Astrocyte of the hippocampus (primary cell): ENCODE measurements around the gene PLXNB2.

Source experiments
- DNase-seq: peaks from one replicate; pipeline ENCODE4 v3.0.0; 2011; ENCODE audit warnings: low read depth, low spot score

PLXNB2 gene

DNA sequence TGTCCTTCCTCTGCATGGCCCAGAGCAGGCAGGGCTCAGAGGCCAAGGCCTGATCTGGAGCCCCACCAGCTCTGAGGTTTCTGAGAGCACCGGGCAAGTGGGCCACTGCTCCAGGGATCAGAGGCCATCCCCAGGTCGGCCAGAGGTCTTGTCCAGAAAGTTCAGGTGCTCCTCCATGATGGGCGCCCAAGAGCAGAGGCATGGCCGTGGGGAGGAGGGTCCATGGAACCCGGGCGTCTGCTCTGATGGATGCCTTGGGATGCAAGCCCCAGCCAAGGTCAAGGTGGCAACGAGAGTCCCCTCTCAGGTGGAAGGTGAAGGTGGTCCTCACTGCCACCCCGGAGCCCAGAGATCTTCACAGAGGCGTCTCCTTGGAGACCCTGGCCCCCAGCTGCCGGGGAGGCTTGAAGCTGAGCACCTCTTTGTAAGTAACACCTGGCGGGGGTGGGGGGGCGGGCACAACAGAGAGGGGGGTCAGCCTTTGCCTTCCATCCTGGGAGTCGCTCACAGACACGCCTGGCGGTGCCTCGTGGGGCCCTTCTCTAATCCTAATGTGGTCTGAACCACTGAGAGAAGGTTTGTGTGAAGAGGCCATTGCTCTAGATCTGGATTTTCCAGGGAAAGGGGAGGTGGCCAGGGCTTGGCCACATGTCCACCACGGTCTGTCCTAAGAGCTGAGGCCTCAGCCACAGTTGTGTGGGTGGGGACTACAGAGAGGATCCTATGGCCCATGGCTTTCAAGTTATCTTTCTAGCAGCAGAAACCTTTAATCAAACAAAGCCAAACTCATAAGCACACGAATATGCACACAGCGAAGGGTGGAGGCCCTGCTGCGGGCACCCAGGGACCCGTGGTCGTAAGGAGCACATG, 54.2 kb downstream of the PLXNB2 start:
- no peak for DNase-seq

DNA sequence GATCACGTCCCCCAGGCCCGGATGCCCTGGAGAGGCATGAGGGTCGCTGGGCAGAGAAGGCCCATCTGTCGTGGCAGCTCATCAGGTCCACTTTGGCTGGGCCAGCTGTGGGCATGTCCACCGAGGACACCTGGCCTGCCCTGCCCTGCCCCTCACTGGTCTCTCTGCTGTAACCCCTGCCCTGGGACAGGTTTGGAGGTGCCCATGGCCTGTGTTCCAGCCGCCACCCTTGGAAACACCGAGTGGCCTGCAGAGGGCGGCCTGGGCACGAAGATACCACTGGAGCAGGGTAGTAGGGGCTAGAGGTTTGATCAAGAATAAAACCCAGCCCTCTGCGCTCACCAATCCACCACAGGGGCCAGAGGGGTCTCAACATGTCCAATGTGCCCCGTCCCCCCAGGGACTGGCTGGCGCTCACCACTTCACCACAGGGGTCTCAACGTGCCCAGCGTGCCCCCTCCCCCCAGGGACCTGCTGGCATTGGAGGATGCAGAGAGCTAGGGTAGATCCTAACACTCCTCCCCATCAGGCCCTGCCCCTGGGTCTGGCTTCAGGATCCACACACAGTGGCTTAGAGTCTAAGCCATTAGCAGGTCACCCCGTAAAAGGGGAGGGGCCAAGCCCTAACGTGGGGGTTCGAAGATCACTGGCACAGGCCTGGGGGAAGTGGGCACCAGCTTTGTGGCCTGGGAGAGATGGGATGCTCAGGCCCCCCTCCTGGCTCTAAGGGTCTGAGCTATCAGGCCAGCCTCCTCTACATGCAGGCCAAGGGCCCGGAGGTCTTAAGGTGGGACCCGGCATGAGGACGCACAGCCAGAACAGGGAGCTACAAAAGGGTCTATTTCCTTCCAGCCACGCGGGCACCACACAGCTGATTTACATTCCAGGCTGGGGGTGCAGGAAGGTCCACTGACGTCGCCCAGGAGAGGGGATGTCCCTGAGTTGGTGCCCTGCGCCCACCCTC, 55.1 kb downstream of the PLXNB2 start:
- peak; percentile 84 for DNase-seq

- DNase-seq = peak; percentile 26
Observed at GRCh38 chr22:50251477-50252081, 55.9 kb downstream of the PLXNB2 start.

DNA sequence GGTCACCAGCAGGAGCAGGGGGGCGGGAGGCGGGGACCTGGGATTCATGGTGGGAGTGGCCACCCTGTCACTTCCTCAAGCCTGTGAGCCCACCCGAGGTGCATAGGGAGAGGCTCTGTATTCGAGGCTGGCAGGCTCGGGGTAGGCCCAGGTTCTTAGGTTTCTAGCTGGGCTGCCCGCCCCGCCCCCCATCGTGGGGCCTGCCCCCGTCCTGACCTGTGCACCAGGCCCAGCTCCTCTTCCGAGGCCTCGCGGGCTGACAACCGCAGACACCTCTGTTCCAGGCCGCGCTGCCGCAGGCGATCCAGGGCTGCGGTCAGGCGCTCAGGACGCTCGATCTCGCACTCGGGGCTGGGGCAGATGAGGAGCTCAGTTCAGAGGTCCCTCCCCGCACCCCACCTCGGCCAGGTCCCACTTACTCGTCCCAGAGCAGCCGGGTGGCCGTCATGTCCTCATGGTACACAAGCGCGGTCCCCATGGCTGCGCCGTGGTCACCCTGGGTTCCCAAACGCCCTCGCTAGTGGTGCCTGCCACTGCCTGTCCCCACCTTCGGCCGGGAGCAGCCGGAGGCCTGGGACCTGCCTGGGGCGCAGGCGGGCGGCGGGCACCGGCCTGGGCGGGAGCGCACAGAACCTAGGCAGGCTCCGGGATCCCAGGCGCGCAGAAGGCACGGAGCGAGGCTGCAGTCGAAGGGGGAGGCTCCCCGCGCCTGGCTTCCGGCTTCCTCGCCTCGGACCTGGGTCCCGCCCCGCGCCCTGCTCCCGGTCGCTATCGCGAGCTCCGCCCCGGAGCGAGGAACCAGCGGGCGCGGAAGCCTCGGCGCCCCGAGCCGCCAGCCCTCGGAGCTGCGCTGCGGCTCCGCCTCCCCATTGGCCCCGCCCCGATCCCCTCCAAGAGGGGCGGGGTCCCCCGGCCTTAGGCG, 56.6 kb downstream of the PLXNB2 start, which contains the start of gene HDAC10:
Gene HDAC10, minus strand, starts transcription at position 711 of the 922 bp plus-strand sequence. Its CDS starts 233 bp downstream, at position 478.
- peak; percentile 94 for DNase-seq

GRCh38 chr22:50250249-50250554, 57.2 kb downstream of the PLXNB2 start:
- DNase-seq = no peak

DNA sequence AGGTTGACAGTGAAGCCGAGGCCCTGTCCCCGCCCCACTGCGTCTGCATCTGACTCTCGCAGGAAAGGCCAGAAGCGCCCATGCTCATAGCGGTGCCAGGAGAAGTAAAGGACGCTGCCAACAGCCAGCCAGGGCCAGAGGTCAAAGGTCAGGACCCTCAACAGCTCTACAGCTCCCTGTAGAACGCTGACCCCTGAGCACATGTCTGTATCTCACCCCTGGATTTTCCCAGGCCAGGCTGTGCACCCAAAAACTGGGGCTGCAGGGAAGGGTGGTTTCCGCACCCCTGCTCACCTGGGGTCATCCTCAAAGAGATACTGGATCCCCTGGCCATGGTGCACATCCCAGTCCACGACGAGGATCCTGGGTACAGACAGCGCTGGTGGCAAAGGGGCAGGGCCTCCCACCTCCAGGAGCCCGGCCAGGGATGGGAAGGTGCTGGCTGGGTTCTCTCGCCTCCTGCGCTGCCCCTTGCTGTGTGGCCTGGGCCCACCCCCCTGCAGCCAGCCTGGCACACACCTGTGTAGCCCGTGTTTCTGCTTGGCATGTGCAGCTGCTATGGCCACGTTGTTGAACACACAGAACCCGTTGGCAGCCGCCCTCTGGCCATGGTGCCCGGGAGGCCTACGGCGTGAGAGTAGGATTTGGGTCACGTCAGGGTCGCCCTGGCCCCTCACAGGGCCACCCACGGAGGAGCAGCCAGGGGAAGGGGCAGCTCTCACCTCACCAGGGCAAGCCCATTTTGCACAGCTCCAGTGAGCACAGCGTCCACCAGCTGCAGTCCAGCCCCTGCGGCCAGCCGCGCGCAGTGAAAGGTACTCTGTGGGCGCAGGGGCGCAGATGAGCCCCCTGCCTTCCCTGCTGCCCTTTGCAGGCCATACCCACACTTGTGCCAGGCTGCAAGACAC, 57.9 kb downstream of the PLXNB2 start:
- DNase-seq = no peak

DNA sequence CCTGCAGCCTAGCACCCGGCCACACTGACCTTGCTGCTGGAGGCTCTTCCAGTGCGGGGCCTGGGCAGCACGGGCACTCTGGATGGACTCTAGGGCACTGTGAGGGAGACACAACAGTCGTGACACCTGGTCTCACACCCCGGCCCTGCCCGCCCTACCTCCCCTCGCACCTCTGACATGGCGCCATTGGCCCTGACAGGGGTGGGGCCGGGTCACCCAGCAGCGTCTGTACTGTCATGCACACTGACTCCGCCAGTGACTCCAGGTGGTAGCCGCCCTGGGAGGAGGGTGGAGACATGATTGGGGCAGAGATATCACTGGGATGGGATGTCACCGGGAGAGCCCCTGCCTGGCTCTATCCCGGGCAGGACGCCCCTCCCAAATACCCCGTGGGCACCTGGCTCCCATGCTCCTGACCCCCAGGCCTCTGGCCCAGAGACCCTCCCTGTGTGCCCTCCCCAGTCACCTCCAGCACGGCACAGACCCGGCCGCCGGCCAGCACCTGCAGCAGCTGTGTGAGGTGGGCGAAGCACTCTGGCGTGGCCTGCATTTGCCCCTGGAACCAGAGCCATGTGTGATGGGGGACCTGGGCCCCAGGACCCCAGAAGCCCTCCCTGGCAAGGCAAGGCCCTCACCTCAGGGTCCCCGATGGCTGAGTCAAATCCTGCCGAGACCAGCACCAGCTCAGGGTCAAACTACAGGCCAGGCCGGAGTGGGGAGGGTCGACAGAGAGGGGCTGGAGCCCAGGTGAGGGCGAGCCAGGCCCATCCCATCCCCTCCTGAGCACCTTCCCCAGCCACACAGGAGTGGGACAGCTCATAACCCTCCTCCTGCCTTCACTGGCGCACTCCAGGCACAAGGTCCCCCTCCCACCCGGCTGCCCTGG, 59.0 kb downstream of the PLXNB2 start:
- no peak for DNase-seq

DNA sequence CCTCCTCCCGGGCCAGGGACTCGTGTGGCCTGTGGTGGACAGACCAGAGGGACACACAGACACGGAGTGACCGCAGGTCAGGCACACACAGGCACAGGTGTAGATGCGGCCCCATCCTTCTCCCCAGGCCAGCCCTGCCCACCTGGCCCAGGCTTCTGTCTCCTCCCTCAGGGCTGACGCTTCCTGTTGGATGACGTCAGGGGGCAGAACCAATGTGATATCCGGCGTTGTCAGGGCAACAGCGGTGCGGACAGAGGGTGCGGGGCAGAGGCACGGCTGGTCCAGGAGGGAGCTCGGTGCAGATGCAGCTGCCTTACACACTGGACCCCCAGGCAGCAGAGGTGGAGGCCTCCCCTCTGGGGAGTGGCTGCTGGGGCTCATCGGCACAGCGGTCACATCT, 59.7 kb downstream of the PLXNB2 start:
- DNase-seq = peak; percentile 74

- DNase-seq = no peak
Observed at GRCh38 chr22:50246242-50247175, 60.9 kb downstream of the PLXNB2 start.

DNA sequence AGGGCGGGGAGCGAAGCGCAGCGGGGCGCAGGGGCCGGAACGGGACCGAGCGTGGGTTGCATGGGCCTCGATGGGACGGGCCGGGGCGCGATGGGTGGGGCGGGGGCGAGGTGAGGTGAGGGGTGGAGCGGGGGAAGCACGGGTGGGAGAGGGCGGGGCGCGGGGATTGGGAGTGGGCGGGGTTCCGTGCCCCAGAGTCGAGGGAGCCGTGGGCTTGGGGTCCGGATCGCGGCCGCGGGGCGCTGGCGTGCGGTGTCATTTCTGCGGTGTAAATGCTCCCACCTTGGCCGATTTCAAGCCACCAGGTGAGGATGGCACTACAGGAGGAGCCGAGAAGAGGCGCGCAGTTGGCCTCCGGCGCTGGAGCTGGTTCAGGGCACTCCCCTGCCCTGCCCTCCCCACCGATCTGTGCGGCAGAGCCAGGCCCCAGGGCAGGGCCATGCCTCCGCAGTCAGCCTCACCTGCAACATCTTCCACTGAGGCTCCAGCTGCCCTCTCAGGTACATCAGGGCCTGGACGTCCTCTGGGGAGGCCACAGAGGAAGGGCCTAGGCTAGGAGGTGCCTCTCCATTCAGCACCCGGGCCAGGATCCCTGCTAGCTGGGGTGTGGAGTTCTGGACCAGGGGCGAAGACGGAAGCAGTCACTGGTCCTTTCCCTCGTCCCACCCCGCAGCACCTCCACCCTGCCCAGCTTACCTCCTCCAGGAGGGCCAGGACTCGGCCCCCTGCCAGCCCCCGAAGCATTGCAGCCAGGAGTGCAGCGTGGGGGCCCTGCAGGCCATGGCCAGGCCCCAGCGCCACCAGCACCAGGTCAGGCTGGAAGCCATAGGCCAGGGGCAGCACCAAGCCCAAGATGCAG, 62.0 kb downstream of the PLXNB2 start:
- DNase-seq = peak; percentile 16

- DNase-seq = peak; percentile 98
Observed at GRCh38 chr22:50244420-50245213, 62.8 kb downstream of the PLXNB2 start, which contains the start of gene TUBGCP6. TSS of gene TUBGCP6 (minus strand) at chr22:50245023. CDS start at chr22:50244459, 564 bp downstream.

GRCh38 chr22:50243685-50244419, 63.6 kb downstream of the PLXNB2 start:
- DNase-seq = no peak

DNA sequence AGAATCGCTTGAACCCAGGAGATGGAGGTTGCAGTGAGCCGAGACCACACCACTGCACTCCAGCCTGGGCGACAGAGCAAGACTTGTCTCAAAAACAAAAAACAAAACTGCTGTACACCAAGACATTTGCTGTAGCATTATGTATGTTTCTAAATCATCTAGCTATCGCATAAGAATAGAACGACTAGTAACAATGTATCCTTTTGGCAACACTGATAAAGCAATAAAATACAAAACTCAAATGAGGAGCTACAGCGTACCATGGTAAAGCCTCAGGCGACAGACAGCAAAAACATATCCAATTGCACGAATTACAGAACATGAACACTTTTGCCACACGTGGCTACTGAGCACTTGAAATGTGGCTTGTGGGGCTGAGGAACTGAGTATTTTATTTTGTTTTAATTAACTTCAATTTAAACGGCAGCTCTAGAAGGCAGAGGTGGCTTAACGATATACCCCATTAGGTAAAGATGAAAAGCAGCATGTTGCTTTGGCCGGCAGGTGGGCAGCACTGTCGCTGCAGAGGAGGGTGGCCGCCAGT, 65.0 kb downstream of the PLXNB2 start:
- DNase-seq = no peak

DNA sequence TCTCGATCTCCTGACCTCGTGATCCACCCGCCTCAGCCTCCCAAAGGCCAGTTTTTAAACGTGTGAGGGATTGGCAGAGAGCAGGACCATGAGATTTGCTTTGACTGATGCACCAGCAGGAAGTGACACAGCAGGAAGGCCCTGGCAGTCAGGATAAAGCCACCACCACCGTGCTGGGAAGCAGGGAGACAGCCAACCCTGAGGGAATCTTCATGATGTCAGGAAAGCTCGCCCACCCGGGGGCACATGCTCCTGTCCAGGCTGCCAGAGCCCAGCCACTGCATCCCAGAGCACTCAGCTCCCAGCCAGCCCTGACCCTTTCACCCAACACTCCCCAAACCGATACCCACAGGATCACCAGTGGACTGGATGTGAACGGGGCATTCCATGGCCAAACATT, 68.7 kb downstream of the PLXNB2 start:
- DNase-seq = no peak
